ENCODE data around the gene RIPK1.
"Not testable (repeated sequence)": the region's sequence is repeated elsewhere in the genome, so short reads cannot be mapped to it uniquely, and the experiment has no call there.

RIPK1 gene

GRCh38 chr6:3072798-3073197, 4.5 kb downstream of the RIPK1 start:
- FAIRE-seq: no peak
- no peak for DNase-seq (ENCODE audit: insufficient read length)
- TF ChIP-seq POLR2AphosphoS5 (IDR thresholded peaks at IDR 0.05; ENCODE audit: low read depth, low read length): no peak
- TF ChIP-seq TAF1 (IDR thresholded peaks at IDR 0.05; ENCODE audit: borderline replicate concordance, low read depth, low read length): no peak
- no peak for TF ChIP-seq POLR2A (IDR thresholded peaks at IDR 0.05; ENCODE audit: low read depth, low read length)

- DNase-seq (ENCODE audit: insufficient read length) (no peak), FAIRE-seq (no peak)
- TF ChIP-seq POLR2AphosphoS5 (IDR thresholded peaks at IDR 0.05; ENCODE audit: low read depth, low read length): no peak
- TF ChIP-seq POLR2A (IDR thresholded peaks at IDR 0.05; ENCODE audit: low read depth, low read length): no peak
- TF ChIP-seq TAF1 (IDR thresholded peaks at IDR 0.05; ENCODE audit: borderline replicate concordance, low read depth, low read length): no peak
These were observed 5.1 kb downstream of the RIPK1 start for GRCh38 chr6:3073382-3073781.

GRCh38 chr6:3075772-3076113, 7.4 kb downstream of the RIPK1 start:
- TF ChIP-seq TAF1 (IDR thresholded peaks at IDR 0.05; ENCODE audit: borderline replicate concordance, low read depth, low read length): no peak
- TF ChIP-seq POLR2A (IDR thresholded peaks at IDR 0.05; ENCODE audit: low read depth, low read length): no peak
- TF ChIP-seq POLR2AphosphoS5 (IDR thresholded peaks at IDR 0.05; ENCODE audit: low read depth, low read length): no peak
- no peak for FAIRE-seq
- no peak for DNase-seq (ENCODE audit: insufficient read length)

GRCh38 chr6:3076320-3076719, 8.0 kb downstream of the RIPK1 start:
- TF ChIP-seq POLR2A (IDR thresholded peaks at IDR 0.05; ENCODE audit: low read depth, low read length) (no peak), TAF1 (IDR thresholded peaks at IDR 0.05; ENCODE audit: borderline replicate concordance, low read depth, low read length) (no peak), POLR2AphosphoS5 (IDR thresholded peaks at IDR 0.05; ENCODE audit: low read depth, low read length) (no peak)
- DNase-seq (ENCODE audit: insufficient read length) (no peak), FAIRE-seq (no peak)

- DNase-seq (ENCODE audit: insufficient read length): no peak
- no peak for FAIRE-seq
- TF ChIP-seq POLR2AphosphoS5 (IDR thresholded peaks at IDR 0.05; ENCODE audit: low read depth, low read length): no peak
- no peak for TF ChIP-seq POLR2A (IDR thresholded peaks at IDR 0.05; ENCODE audit: low read depth, low read length)
- TF ChIP-seq TAF1 (IDR thresholded peaks at IDR 0.05; ENCODE audit: borderline replicate concordance, low read depth, low read length): no peak
These were observed 9.1 kb downstream of the RIPK1 start for GRCh38 chr6:3077430-3077829.

GRCh38 chr6:3078952-3079351, 10.7 kb downstream of the RIPK1 start:
- DNase-seq (ENCODE audit: insufficient read length); FAIRE-seq: not testable (repeated sequence)

GRCh38 chr6:3079682-3080081, 11.4 kb downstream of the RIPK1 start:
- FAIRE-seq: no peak
- TF ChIP-seq POLR2AphosphoS5 (IDR thresholded peaks at IDR 0.05; ENCODE audit: low read depth, low read length) (no peak), POLR2A (IDR thresholded peaks at IDR 0.05; ENCODE audit: low read depth, low read length) (no peak), TAF1 (IDR thresholded peaks at IDR 0.05; ENCODE audit: borderline replicate concordance, low read depth, low read length) (no peak)
- DNase-seq (ENCODE audit: insufficient read length): no peak

- TF ChIP-seq POLR2A (IDR thresholded peaks at IDR 0.05; ENCODE audit: low read depth, low read length) (no peak), POLR2AphosphoS5 (IDR thresholded peaks at IDR 0.05; ENCODE audit: low read depth, low read length) (no peak)
- FAIRE-seq (no peak), DNase-seq (ENCODE audit: insufficient read length) (no peak)
These were observed 13.7 kb downstream of the RIPK1 start for GRCh38 chr6:3081960-3082359.

GRCh38 chr6:3085074-3085473, 16.8 kb downstream of the RIPK1 start:
- no peak for TF ChIP-seq POLR2AphosphoS5 (IDR thresholded peaks at IDR 0.05; ENCODE audit: low read depth, low read length)
- DNase-seq (ENCODE audit: insufficient read length) (no peak), FAIRE-seq (no peak)

GRCh38 chr6:3086282-3086946, 18.1 kb downstream of the RIPK1 start:
- DNase-seq (ENCODE audit: insufficient read length) (no peak), FAIRE-seq (no peak)
- no peak for TF ChIP-seq TAF1 (IDR thresholded peaks at IDR 0.05; ENCODE audit: borderline replicate concordance, low read depth, low read length)
- TF ChIP-seq POLR2AphosphoS5 (IDR thresholded peaks at IDR 0.05; ENCODE audit: low read depth, low read length): no peak
- TF ChIP-seq POLR2A (IDR thresholded peaks at IDR 0.05; ENCODE audit: low read depth, low read length): no peak

- no peak for TF ChIP-seq TAF1 (IDR thresholded peaks at IDR 0.05; ENCODE audit: borderline replicate concordance, low read depth, low read length)
- TF ChIP-seq POLR2AphosphoS5 (IDR thresholded peaks at IDR 0.05; ENCODE audit: low read depth, low read length): no peak
- no peak for TF ChIP-seq POLR2A (IDR thresholded peaks at IDR 0.05; ENCODE audit: low read depth, low read length)
- DNase-seq (ENCODE audit: insufficient read length): no peak
- FAIRE-seq: no peak
These were observed 20.2 kb downstream of the RIPK1 start for GRCh38 chr6:3088446-3088845.

- FAIRE-seq: no peak
- TF ChIP-seq TAF1 (IDR thresholded peaks at IDR 0.05; ENCODE audit: borderline replicate concordance, low read depth, low read length): no peak
- TF ChIP-seq POLR2AphosphoS5 (IDR thresholded peaks at IDR 0.05; ENCODE audit: low read depth, low read length): no peak
- no peak for TF ChIP-seq POLR2A (IDR thresholded peaks at IDR 0.05; ENCODE audit: low read depth, low read length)
- no peak for DNase-seq (ENCODE audit: insufficient read length)
These were observed 20.7 kb downstream of the RIPK1 start for GRCh38 chr6:3088968-3089367.

- DNase-seq (ENCODE audit: insufficient read length) (no peak), FAIRE-seq (no peak)
- TF ChIP-seq POLR2AphosphoS5 (IDR thresholded peaks at IDR 0.05; ENCODE audit: low read depth, low read length) (no peak), TAF1 (IDR thresholded peaks at IDR 0.05; ENCODE audit: borderline replicate concordance, low read depth, low read length) (no peak), POLR2A (IDR thresholded peaks at IDR 0.05; ENCODE audit: low read depth, low read length) (no peak)
These were observed 21.7 kb downstream of the RIPK1 start for GRCh38 chr6:3090013-3090412.
